MCF 10A (cell line): ENCODE measurements around the gene COL6A1. TPM values are rescaled to one million over a fixed set of nuclear protein-coding genes. Genes with fewer than 3 reads are reported as not detected.

Source experiments
- BruUV-seq: library from RNA; stranded (reverse); fragments of 400-500 nt; replicated peaks from 2 replicates; lab custom pipeline; 2021; lab: Mats Ljungman, UMichigan
- CTCF ChIA-PET: fragments of 300-600 bp; sonication (Branson Sonifier 250); formaldehyde crosslinking; extraction: SDS; loops from one replicate; lab custom pipeline; 2021; ENCODE audit warnings: antibody characterized with exemption, inconsistent platforms; lab: Yijun Ruan, JAX
- POLR2A ChIA-PET: fragments of 300-600, 350-650 bp; sonication (Branson Sonifier 250); formaldehyde crosslinking; extraction: SDS; loops from one replicate; lab custom pipeline; 2020; ENCODE audit warnings: antibody characterized with exemption, inconsistent platforms; lab: Yijun Ruan, JAX
- DNase-seq: peaks from one replicate; pipeline ENCODE4 v3.0.0-alpha.2; 2018; ENCODE audit not compliant: unreplicated experiment
- H3K27ac Mint-ChIP-seq: one replicate; pipeline ENCODE4 v1.8.0; 2022; ENCODE audit warnings: mild to moderate bottlenecking, low read depth, mixed read lengths; ENCODE audit not compliant: unreplicated experiment
- H3K27me3 Mint-ChIP-seq: one replicate; pipeline ENCODE4 v1.8.0; 2022; ENCODE audit warnings: mixed read lengths; ENCODE audit not compliant: insufficient read depth, unreplicated experiment
- H3K36me3 Mint-ChIP-seq: one replicate; pipeline ENCODE4 v1.8.0; 2022; ENCODE audit warnings: mild to moderate bottlenecking, moderate library complexity, mixed read lengths; ENCODE audit not compliant: insufficient read depth, unreplicated experiment
- H3K4me1 Mint-ChIP-seq: one replicate; pipeline ENCODE4 v1.8.0; 2022; ENCODE audit warnings: mixed read lengths; ENCODE audit not compliant: insufficient read depth, unreplicated experiment
- H3K4me3 Mint-ChIP-seq: one replicate; pipeline ENCODE4 v1.8.0; 2022; ENCODE audit warnings: mild to moderate bottlenecking, moderate library complexity, mixed read lengths; ENCODE audit not compliant: unreplicated experiment
- H3K9me3 Mint-ChIP-seq: one replicate; pipeline ENCODE4 v1.8.0; 2022; ENCODE audit warnings: mixed read lengths; ENCODE audit not compliant: unreplicated experiment
- CTCF ChIP-seq: fragments of 200-600 bp; IDR thresholded peaks from one replicate; pipeline ENCODE4 v1.8.0; 2022; ENCODE audit warnings: antibody characterized with exemption, mild to moderate bottlenecking; ENCODE audit not compliant: unreplicated experiment
- intact Hi-C: fragments of 100-400 bp; cut with micrococcal nuclease; formaldehyde crosslinking; loops from 2 replicates; pipeline ENCODE4 v1.14.1; 2022
- total RNA-seq: library from RNA; stranded (reverse); gene quantifications from 2 replicates; pipeline ENCODE4 v1.2.3, GENCODE V29; 2022

Gene COL6A1
- total RNA-seq, 1 experiment from 2014 or later = 3.2 TPM

DNA sequence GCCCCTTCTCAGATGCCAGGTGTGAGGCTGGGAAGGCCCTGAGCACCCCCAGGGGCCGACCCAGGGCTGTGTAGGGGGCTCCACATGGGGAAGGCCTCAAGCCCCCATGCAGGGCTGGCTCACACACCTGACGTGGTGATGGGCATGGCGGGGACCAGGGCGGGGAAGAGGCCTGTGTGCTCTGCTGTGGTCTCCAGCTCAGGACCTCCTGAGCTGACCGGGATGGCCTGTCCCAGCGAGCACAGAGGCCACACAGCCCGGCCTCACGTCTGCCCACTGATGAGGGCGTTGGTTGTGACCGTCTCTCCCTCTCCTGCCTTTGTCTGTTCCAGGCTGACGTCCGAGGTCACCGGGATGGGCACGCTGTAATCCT, 40.2 kb upstream of the COL6A1 start:
- Mint-ChIP-seq H3K36me3 (no peaks in the 10 kb centered on the region), H3K9me3 (no peaks in the 10 kb centered on the region), H3K27ac (no peak overlapping the region), H3K4me3 (no peak overlapping the region), H3K4me1 (no peaks in the 10 kb centered on the region), H3K27me3 (peaks cover 24% of the 10 kb centered on the region)
- no peak for DNase-seq
- intact Hi-C loops = no loop called here
- no peak for TF ChIP-seq CTCF
- ChIA-PET CTCF (no interaction called here), POLR2A (no interaction called here)
- BruUV-seq = no TSS peak

- no TSS peak for BruUV-seq
- CTCF ChIA-PET = no interaction called here
- H3K27me3 Mint-ChIP-seq = peaks cover 19% of the 10 kb centered on the region
- TF ChIP-seq CTCF = no peak
- intact Hi-C loops = no loop called here
- no peak overlapping the region for H3K4me3 Mint-ChIP-seq
- no peak for DNase-seq
- no peaks in the 10 kb centered on the region for H3K36me3 Mint-ChIP-seq
- no peaks in the 10 kb centered on the region for H3K9me3 Mint-ChIP-seq
- H3K4me1 Mint-ChIP-seq = no peaks in the 10 kb centered on the region
- H3K27ac Mint-ChIP-seq = no peak overlapping the region
- POLR2A ChIA-PET = no interaction called here
Observed at GRCh38 chr21:45941717-45942546, 39.6 kb upstream of the COL6A1 start.

- Mint-ChIP-seq H3K9me3 (no peaks in the 10 kb centered on the region), H3K4me3 (no peak overlapping the region), H3K27me3 (peaks cover 19% of the 10 kb centered on the region), H3K27ac (no peak overlapping the region), H3K4me1 (no peaks in the 10 kb centered on the region), H3K36me3 (no peaks in the 10 kb centered on the region)
- DNase-seq = no peak
- no peak for TF ChIP-seq CTCF
- CTCF ChIA-PET = no interaction called here
- POLR2A ChIA-PET = no interaction called here
- intact Hi-C loops = no loop called here
- BruUV-seq = no TSS peak
Observed at GRCh38 chr21:45942755-45943629, 38.6 kb upstream of the COL6A1 start.
